SK-N-SH (cell line): ENCODE measurements around the gene SIM2. TPM values are rescaled to one million over a fixed set of nuclear protein-coding genes. Genes with fewer than 3 reads are reported as not detected.

Experiments used
- CTCF ChIA-PET: fragments of 300-600, 350-600 bp; formaldehyde crosslinking; extraction: SDS; loops from one replicate; lab custom pipeline; 2021; lab: Yijun Ruan, JAX
- POLR2A ChIA-PET: fragments of 350-600 bp; sonication (Branson Sonifier 250); formaldehyde crosslinking; extraction: SDS; loops from one replicate; lab custom pipeline; 2020; ENCODE audit warnings: antibody characterized with exemption, inconsistent platforms; lab: Yijun Ruan, JAX
- DNase-seq: peaks from one replicate; pipeline ENCODE4 v3.0.0; 2012
- H2AFZ ChIP-seq: fragments of 200-600 bp; sonication (generic); 2 replicates; pipeline ENCODE4 v1.8.1; 2016; ENCODE audit warnings: antibody characterized with exemption, mild to moderate bottlenecking, low read depth
- H3F3A ChIP-seq: fragments of 200-600 bp; sonication (generic); replicated peaks from 2 replicates; pipeline ENCODE3; 2016; ENCODE audit warnings: antibody characterized with exemption, mild to moderate bottlenecking; ENCODE audit not compliant: insufficient read depth
- H3K27ac ChIP-seq, 2 experiments: fragments of 200-500 bp in 1 of 2; fragments of 200-600 bp in 1 of 2; sonication (Bioruptor generic) in 1 of 2; sonication (generic), shearing (Covaris generic) in 1 of 2; 2 replicates each; pipeline versions ENCODE4 v1.5.1 to v1.6.1; 2014 to 2016; ENCODE audit warnings: low read depth in 2 of 2, inconsistent platforms in 1 of 2, low read length in 1 of 2, mild to moderate bottlenecking in 1 of 2, mixed read lengths in 1 of 2
- H3K27me3 ChIP-seq: fragments of 200-600 bp; sonication (generic), shearing (Covaris generic); 2 replicates; pipeline ENCODE4 v1.6.1; 2016; ENCODE audit warnings: mixed run types; ENCODE audit not compliant: insufficient read depth
- H3K36me3 ChIP-seq, 2 experiments: fragments of 200-500 bp in 1 of 2; fragments of 200-600 bp in 1 of 2; sonication (Bioruptor generic) in 1 of 2; sonication (generic) in 1 of 2; replicated peaks in 1 of 2; 2 replicates each; pipeline versions ENCODE3 to v1.5.1; 2014 to 2016; ENCODE audit warnings: low read length in 1 of 2, mild to moderate bottlenecking in 1 of 2; ENCODE audit not compliant: insufficient read depth in 2 of 2, control insufficient read depth in 1 of 2
- H3K4me1 ChIP-seq, 2 experiments: fragments of 200-500 bp in 1 of 2; fragments of 200-600 bp in 1 of 2; sonication (Bioruptor generic) in 1 of 2; sonication (generic), shearing (Covaris generic) in 1 of 2; 2 replicates each; pipeline versions ENCODE4 v1.5.1 to v1.6.1; 2014 to 2016; ENCODE audit warnings: low read depth in 1 of 2, low read length in 1 of 2, mixed run types in 1 of 2; ENCODE audit not compliant: insufficient read depth in 2 of 2, control insufficient read depth in 1 of 2
- H3K4me2 ChIP-seq: fragments of 200-600 bp; sonication (generic), shearing (Covaris generic); 2 replicates; pipeline ENCODE4 v1.6.1; 2017; ENCODE audit warnings: mixed run types
- H3K4me3 ChIP-seq, 2 experiments: fragments of 200-500 bp in 1 of 2; fragments of 200-600 bp in 1 of 2; sonication (Bioruptor generic) in 1 of 2; sonication (generic), shearing (Covaris generic) in 1 of 2; 2 replicates each; pipeline versions ENCODE4 v1.5.1 to v1.8.1; 2014 to 2016; ENCODE audit warnings: low read depth in 2 of 2, inconsistent platforms in 1 of 2, low read length in 1 of 2, mild to moderate bottlenecking in 1 of 2, mixed read lengths in 1 of 2, moderate library complexity in 1 of 2
- H3K79me2 ChIP-seq: fragments of 200-600 bp; sonication (generic); 2 replicates; pipeline ENCODE4 v1.8.1; 2017; ENCODE audit warnings: mild to moderate bottlenecking; ENCODE audit not compliant: insufficient read depth
- H3K9ac ChIP-seq: fragments of 200-600 bp; sonication (generic); 2 replicates; pipeline ENCODE4 v1.6.1; 2017; ENCODE audit warnings: mixed run types
- H3K9me2 ChIP-seq: fragments of 200-600 bp; sonication (generic); 2 replicates; pipeline ENCODE4 v1.6.1; 2017; ENCODE audit warnings: mixed run types
- H3K9me3 ChIP-seq: fragments of 200-600 bp; sonication (generic); 2 replicates; pipeline ENCODE4 v1.6.1; 2017; ENCODE audit warnings: mixed run types, mild to moderate bottlenecking, moderate library complexity
- H4K20me1 ChIP-seq: fragments of 200-600 bp; sonication (generic); 2 replicates; pipeline ENCODE4 v1.6.1; 2017; ENCODE audit warnings: mild to moderate bottlenecking, mixed run types; ENCODE audit not compliant: insufficient read depth
- EZH2phosphoT487 ChIP-seq: fragments of 200-600 bp; sonication (generic); IDR thresholded peaks from 2 replicates; pipeline ENCODE4 v1.6.1; 2017; ENCODE audit warnings: low read depth, mixed run types, mild to moderate bottlenecking, antibody characterized with exemption, moderate library complexity, borderline replicate concordance
- FOXM1 ChIP-seq: IDR thresholded peaks from 2 replicates; pipeline ENCODE4 v1.4.0; 2012; ENCODE audit warnings: low read depth, mild to moderate bottlenecking
- GATA2 ChIP-seq: sonication (generic); formaldehyde crosslinking; IDR thresholded peaks from 2 replicates; pipeline ENCODE4 v1.5.0; 2020; ENCODE audit warnings: mild to moderate bottlenecking, missing genetic modification reagents
- IRF3 ChIP-seq: fragments of 150-350 bp; IDR thresholded peaks from 2 replicates; pipeline ENCODE4 v1.6.1; 2016; ENCODE audit warnings: mild to moderate bottlenecking, low read depth, low read length
- MAX ChIP-seq: IDR thresholded peaks from 2 replicates; pipeline ENCODE4 v1.4.0; 2012; ENCODE audit warnings: low read depth
- PBX3 ChIP-seq: IDR thresholded peaks from 2 replicates; pipeline ENCODE4; 2012
- RAD21 ChIP-seq: IDR thresholded peaks from 2 replicates; pipeline ENCODE4 v1.6.1; 2012; ENCODE audit warnings: mild to moderate bottlenecking, low read length
- RCOR1 ChIP-seq: fragments of 150-350 bp; IDR thresholded peaks from 2 replicates; pipeline ENCODE4 v1.6.1; 2017; ENCODE audit warnings: antibody characterized with exemption, low read length
- RFX5 ChIP-seq: IDR thresholded peaks from 2 replicates; pipeline ENCODE4 v1.6.1; 2012; ENCODE audit warnings: mild to moderate bottlenecking, improper control_type of control experiment, low read length
- RXRA ChIP-seq: IDR thresholded peaks from 2 replicates; pipeline ENCODE4 v1.4.0; 2012; ENCODE audit warnings: low read depth, mild to moderate bottlenecking, borderline replicate concordance
- SIN3A ChIP-seq: IDR thresholded peaks from 2 replicates; pipeline ENCODE4 v1.6.1; 2012; ENCODE audit warnings: low read depth, mild to moderate bottlenecking, low read length, moderate library complexity, borderline replicate concordance
- TAF1 ChIP-seq: IDR thresholded peaks from 2 replicates; pipeline ENCODE4 v1.6.1; 2012; ENCODE audit warnings: low read depth, mild to moderate bottlenecking, low read length, moderate library complexity, borderline replicate concordance
- TCF12 ChIP-seq: IDR thresholded peaks from 2 replicates; pipeline ENCODE4 v1.4.0; 2012
- TEAD4 ChIP-seq: IDR thresholded peaks from 2 replicates; pipeline ENCODE4 v1.4.0; 2012; ENCODE audit warnings: mild to moderate bottlenecking, borderline replicate concordance; ENCODE audit not compliant: insufficient read depth
- ZBTB33 ChIP-seq: IDR thresholded peaks from 2 replicates; pipeline ENCODE4 v1.4.0; 2012; ENCODE audit warnings: low read depth, borderline replicate concordance
- WGBS: methylation state at CpG from one replicate; pipeline ENCODE4 v1.1.6; 2017; ENCODE audit warnings: low lambda C conversion rate; 5-methylcytosine and 5-hydroxymethylcytosine counted together
- polyA plus RNA-seq, 3 experiments: library from polyadenylated mRNA; depleted of rRNA; stranded (reverse); fragments of >200 nt; gene quantifications; 2 replicates each; pipeline ENCODE4 v1.2.3, GENCODE V29; 2012

The SIM2 gene
- polyA plus RNA-seq, 1 of the 3 experiments (the other 2 are of a cell fraction): not detected

GRCh38 chr21:36663033-36663855 is 35.7 kb upstream of the SIM2 start:
- no peak overlapping the region for H3K9ac ChIP-seq
- H3K36me3 ChIP-seq: no peaks in the 10 kb centered on the region
- no peaks in the 10 kb centered on the region for H3F3A ChIP-seq
- H3K4me2 ChIP-seq: no peak overlapping the region
- no peak overlapping the region for H3K27ac ChIP-seq
- H3K27me3 ChIP-seq: peaks cover 82% of the 10 kb centered on the region
- no peaks in the 10 kb centered on the region for H3K79me2 ChIP-seq
- H2AFZ ChIP-seq: no peak overlapping the region
- 10% methylated on average over 18 of the region's 18 CpGs for WGBS
- no peaks in the 10 kb centered on the region for H3K9me3 ChIP-seq
- ChIA-PET CTCF (interaction anchor here (0.6 to 2.2 kb wide), 9 partner anchors 32 to 266 kb away, joined by 3 to 11 read pairs (median 5); no protein-coding TSS in a partner anchor), POLR2A (no interaction called here)
- no peaks in the 10 kb centered on the region for H3K4me1 ChIP-seq
- DNase-seq: no peak
- H4K20me1 ChIP-seq: no peaks in the 10 kb centered on the region
- no peaks in the 10 kb centered on the region for H3K9me2 ChIP-seq
- TF ChIP-seq RCOR1: no peak
- TF ChIP-seq RFX5: no peak
- no peak for TF ChIP-seq EZH2phosphoT487
- TF ChIP-seq TEAD4: no peak
- TF ChIP-seq RXRA: no peak
- TF ChIP-seq ZBTB33: no peak
- TF ChIP-seq SIN3A: no peak
- no peak for TF ChIP-seq GATA2 (CRISPR knock-in tag)
- no peak for TF ChIP-seq MAX
- no peak for TF ChIP-seq TAF1
- no peak for TF ChIP-seq TCF12
- no peak for TF ChIP-seq FOXM1
- no peak for TF ChIP-seq RAD21
- TF ChIP-seq PBX3: no peak
- TF ChIP-seq IRF3: no peak
- H3K4me3 ChIP-seq: no peak overlapping the region
